Sigmoid colon (tissue), 7 donors: Measurements from ENCODE around the gene EXOC6. TPM values are rescaled to one million over a fixed set of nuclear protein-coding genes. Genes with fewer than 3 reads are reported as not detected.

Source experiments
- DNase-seq: peaks from one replicate; pipeline ENCODE4 v3.0.0-alpha.2; 2019
- H3K27ac ChIP-seq, 4 donors: fragments of 200-600 bp; sonication (generic); one replicate each; pipeline ENCODE4 v1.5.1; 2016 to 2019; ENCODE audit warnings: mild to moderate bottlenecking in 1 of 4
- H3K27me3 ChIP-seq, 3 donors: fragments of 200-600 bp; sonication (generic); one replicate each; pipeline ENCODE4 v1.5.1; 2019; ENCODE audit warnings: mild to moderate bottlenecking in 1 of 3
- H3K36me3 ChIP-seq, 4 donors: fragments of 200-600 bp; sonication (generic); one replicate each; pipeline ENCODE4 v1.5.1; 2016 to 2019
- H3K4me1 ChIP-seq, 4 donors: fragments of 200-600 bp; sonication (generic); one replicate each; pipeline ENCODE4 v1.5.1; 2017 to 2019
- H3K4me3 ChIP-seq, 4 donors: fragments of 200-600 bp; sonication (generic); one replicate each; pipeline ENCODE4 v1.5.1; 2017 to 2019; ENCODE audit warnings: mild to moderate bottlenecking in 2 of 4, moderate library complexity in 1 of 4
- H3K9me3 ChIP-seq, 4 donors: fragments of 200-600 bp in 3 of 4; sonication (generic) in 3 of 4; one replicate each; pipeline versions ENCODE4 v1.5.1 to v1.6.1; 2013 to 2019
- EP300 ChIP-seq, 4 donors: sonication (generic); formaldehyde crosslinking; IDR thresholded peaks; one replicate each; pipeline ENCODE4 v1.6.1; 2017; ENCODE audit warnings: antibody characterized with exemption in 4 of 4
- POLR2A ChIP-seq, 2 donors: fragments of 450-650 bp; IDR thresholded peaks; one replicate each; pipeline ENCODE4 v1.6.1; 2016; ENCODE audit warnings: antibody characterized with exemption in 2 of 2, mild to moderate bottlenecking in 2 of 2, moderate library complexity in 2 of 2
- POLR2AphosphoS5 ChIP-seq, 4 donors: sonication (generic); formaldehyde crosslinking; IDR thresholded peaks; one replicate each; pipeline ENCODE4 v1.6.1; 2017; ENCODE audit warnings: antibody characterized with exemption in 4 of 4
- WGBS, 2 donors: extraction: QIAGEN DNeasy Blood & Tissue Kit; methylation state at CpG; one replicate each; pipeline ENCODE4 v1.1.7; 2013; 5-methylcytosine and 5-hydroxymethylcytosine counted together
- intact Hi-C: fragments of 100-400 bp; cut with DNase I; formaldehyde crosslinking; loops from one replicate; pipeline ENCODE4 v1.15.1; 2023
- polyA plus RNA-seq, 3 donors: library from polyadenylated mRNA; stranded (reverse); fragments of 200-250 nt; gene quantifications; one replicate each; pipeline ENCODE4 v1.2.3, GENCODE V29; 2013
- total RNA-seq, 4 donors: library from RNA; depleted of rRNA; stranded (reverse); fragments of >200 nt; gene quantifications; one replicate each; pipeline ENCODE4 v1.1.0, GENCODE V29; 2016
- TF ChIP-seq, protein P1 (sequence below), 4 experiments: fragments of 450-650 bp in 3 of 4; fragments of 200-600 bp in 1 of 4; IDR thresholded peaks; one replicate each; pipeline ENCODE4 v1.5.1; 2016 to 2019; ENCODE audit warnings: antibody characterized with exemption in 4 of 4, mild to moderate bottlenecking in 3 of 4, moderate library complexity in 2 of 4
- donor health status: healthy with polysubstance abuse.
- donor health status: Bipolar disorder and iron deficiency.
- donor health status: healthy.

The EXOC6 gene
- total and polyA plus RNA-seq, 7 donors: 6.6 to 20.2 (median 16.6) TPM

DNA sequence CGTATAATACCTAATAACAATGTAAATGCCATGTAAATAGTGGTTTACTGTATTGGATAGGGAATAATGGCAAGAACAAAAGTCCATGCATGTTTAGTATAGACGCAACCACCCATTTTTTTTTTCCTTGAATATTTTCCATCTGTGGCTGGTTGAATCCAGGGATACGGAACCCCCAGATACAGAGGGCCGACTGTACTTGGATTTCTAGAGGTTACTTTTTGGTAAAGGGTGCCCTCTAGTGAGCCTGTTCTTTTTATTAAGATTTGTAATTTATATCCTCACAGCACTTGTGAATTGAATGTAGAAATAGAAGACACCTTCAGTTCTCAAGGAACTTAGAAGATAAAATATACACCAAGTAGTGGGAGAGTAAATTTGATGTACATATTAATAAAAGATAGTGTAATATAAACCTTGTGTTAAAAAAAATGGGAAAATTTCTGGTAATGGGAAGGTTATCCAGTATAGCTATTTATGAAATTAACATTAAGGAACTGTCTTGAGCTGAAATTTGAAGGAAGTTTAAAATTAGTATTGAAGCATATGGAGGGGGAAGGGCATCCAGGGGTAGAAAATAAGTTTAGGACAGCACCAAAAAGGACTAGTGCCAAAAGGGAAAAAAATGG, 32.0 kb downstream of the EXOC6 start:
- no peak for TF ChIP-seq POLR2A (IDR thresholded peaks at IDR 0.05)
- TF ChIP-seq, protein P1, sequence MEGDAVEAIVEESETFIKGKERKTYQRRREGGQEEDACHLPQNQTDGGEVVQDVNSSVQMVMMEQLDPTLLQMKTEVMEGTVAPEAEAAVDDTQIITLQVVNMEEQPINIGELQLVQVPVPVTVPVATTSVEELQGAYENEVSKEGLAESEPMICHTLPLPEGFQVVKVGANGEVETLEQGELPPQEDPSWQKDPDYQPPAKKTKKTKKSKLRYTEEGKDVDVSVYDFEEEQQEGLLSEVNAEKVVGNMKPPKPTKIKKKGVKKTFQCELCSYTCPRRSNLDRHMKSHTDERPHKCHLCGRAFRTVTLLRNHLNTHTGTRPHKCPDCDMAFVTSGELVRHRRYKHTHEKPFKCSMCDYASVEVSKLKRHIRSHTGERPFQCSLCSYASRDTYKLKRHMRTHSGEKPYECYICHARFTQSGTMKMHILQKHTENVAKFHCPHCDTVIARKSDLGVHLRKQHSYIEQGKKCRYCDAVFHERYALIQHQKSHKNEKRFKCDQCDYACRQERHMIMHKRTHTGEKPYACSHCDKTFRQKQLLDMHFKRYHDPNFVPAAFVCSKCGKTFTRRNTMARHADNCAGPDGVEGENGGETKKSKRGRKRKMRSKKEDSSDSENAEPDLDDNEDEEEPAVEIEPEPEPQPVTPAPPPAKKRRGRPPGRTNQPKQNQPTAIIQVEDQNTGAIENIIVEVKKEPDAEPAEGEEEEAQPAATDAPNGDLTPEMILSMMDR (IDR thresholded peaks at IDR 0.05): peak in 2 of 4 experiments; percentile 11 to 44
- DNase-seq: no peak
- WGBS, 2 donors: 53 to 55% methylated on average over 4 of the region's 4 CpGs
- Histone ChIP-seq H3K4me3 (no peak overlapping the region), H3K27ac (no peak overlapping the region), H3K4me1 (peaks cover 0 to 11% (median 0%) of the 10 kb centered on the region in 4 donors), H3K36me3 (no peaks in the 10 kb centered on the region), H3K9me3 (no peaks in the 10 kb centered on the region), H3K27me3 (no peaks in the 10 kb centered on the region)
- intact Hi-C loops: loop anchor here (2.0 to 5.0 kb wide), 4 partner anchors 38 to 362 kb away; partner anchors contain the start of genes IDE and KIF11

DNA sequence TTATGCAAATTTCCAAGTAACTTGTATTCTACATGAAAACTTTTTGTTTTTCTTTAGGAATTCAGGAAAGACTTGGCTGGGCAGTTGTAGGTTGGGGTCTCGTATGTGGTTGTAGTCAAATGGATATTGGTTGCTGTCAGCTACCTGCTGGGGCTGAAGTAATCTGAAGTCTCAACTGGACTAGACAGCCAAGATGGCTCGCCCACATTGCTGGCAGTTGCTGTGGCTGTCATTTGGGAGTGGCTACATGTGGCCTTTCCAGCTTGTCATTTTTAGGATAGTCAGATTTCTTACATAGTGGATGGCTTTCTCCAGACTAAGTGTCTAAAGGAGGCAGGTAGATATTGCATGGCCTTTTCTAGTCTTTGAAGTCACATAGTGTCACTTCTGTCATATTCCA, 32.6 kb downstream of the EXOC6 start:
- peaks cover 0 to 11% (median 0%) of the 10 kb centered on the region in 4 donors for H3K4me1 ChIP-seq
- intact Hi-C loops: loop anchor here (2.0 to 5.0 kb wide), 4 partner anchors 38 to 362 kb away; partner anchors contain the start of genes IDE and KIF11
- WGBS, 2 donors: 72 to 89% methylated on average over 2 of the region's 2 CpGs
- TF ChIP-seq, protein P1 (IDR thresholded peaks at IDR 0.05): no peak
- TF ChIP-seq POLR2AphosphoS5 (IDR thresholded peaks at IDR 0.05) (no peak), EP300 (IDR thresholded peaks at IDR 0.05) (no peak), POLR2A (IDR thresholded peaks at IDR 0.05) (no peak)
- no peak overlapping the region for H3K27ac ChIP-seq
- no peak for DNase-seq
- no peaks in the 10 kb centered on the region for H3K36me3 ChIP-seq
- no peak overlapping the region for H3K4me3 ChIP-seq
- no peaks in the 10 kb centered on the region for H3K27me3 ChIP-seq
- no peaks in the 10 kb centered on the region for H3K9me3 ChIP-seq

DNA sequence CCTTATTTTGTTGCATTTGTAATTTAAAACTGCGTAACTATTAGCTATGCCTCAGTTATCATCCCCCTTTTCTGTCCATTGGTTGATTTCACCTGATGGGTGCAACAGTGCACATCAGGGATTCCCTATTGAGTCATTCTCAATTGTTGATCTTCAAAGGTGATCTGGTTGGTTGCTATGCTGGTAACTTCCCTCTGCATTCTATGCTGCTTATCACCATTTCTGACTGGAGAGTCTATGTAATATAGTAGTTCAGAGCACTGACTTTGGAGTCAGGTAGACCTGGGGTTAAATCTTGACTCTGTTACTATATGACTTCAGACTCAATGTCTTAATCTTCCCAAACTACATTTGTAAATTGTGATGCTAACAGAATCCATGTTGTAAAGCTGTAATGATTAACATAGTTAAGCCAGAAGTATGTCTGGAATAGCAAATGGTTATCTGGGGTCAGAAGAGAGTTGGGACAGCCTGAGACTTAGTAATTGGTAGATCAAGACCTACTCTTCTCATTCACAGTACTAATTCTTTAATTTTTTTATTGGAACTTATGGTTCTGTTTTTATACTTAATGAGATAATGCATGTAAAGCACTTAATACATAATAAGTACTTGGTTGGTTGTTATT, 38.1 kb downstream of the EXOC6 start:
- Histone ChIP-seq H3K4me1 (peaks cover 0 to 13% (median 0%) of the 10 kb centered on the region in 4 donors), H3K4me3 (no peak overlapping the region), H3K9me3 (no peaks in the 10 kb centered on the region), H3K27ac (no peak overlapping the region), H3K36me3 (no peaks in the 10 kb centered on the region), H3K27me3 (no peaks in the 10 kb centered on the region)
- intact Hi-C loops: no loop called here
- WGBS, 2 donors: 95 to 99% methylated on average over 1 of the region's 1 CpG
- TF ChIP-seq, protein P1 (IDR thresholded peaks at IDR 0.05): no peak
- TF ChIP-seq POLR2A (IDR thresholded peaks at IDR 0.05) (no peak), EP300 (IDR thresholded peaks at IDR 0.05) (no peak), POLR2AphosphoS5 (IDR thresholded peaks at IDR 0.05) (no peak)
- no peak for DNase-seq

DNA sequence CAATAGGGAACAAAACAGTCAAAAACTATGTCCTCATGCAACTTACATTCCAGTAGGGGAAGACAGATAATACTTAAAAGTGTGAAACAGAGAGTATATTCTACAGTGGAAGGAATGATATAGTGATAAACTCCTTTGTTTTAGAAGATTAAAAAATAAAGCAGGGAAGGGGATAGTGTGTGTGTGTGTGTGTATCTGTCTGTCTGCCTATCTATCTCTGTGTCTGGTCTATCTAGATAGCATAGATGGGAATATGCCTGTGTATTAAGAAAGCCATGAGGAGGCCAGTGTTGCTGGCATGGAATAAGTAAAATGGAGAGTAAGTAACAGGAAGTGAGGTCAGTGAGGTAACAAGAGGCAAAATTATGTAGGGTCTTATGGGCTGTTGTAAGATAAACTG, 42.2 kb downstream of the EXOC6 start:
- Histone ChIP-seq H3K4me1 (peaks cover 0 to 41% (median 22%) of the 10 kb centered on the region in 4 donors), H3K4me3 (no peak overlapping the region), H3K27ac (no peak overlapping the region), H3K27me3 (no peaks in the 10 kb centered on the region), H3K9me3 (no peaks in the 10 kb centered on the region), H3K36me3 (no peaks in the 10 kb centered on the region)
- DNase-seq: no peak
- TF ChIP-seq, protein P1 (IDR thresholded peaks at IDR 0.05): no peak
- TF ChIP-seq EP300 (IDR thresholded peaks at IDR 0.05) (no peak), POLR2A (IDR thresholded peaks at IDR 0.05) (no peak), POLR2AphosphoS5 (IDR thresholded peaks at IDR 0.05) (no peak)
- intact Hi-C loops: no loop called here
